ENCODE measurements around the gene MATN3. TPM values are rescaled to one million over a fixed set of nuclear protein-coding genes. Genes with fewer than 3 reads are reported as not detected.

The MATN3 gene
- total and polyA plus RNA-seq, 2 donors from 2014 or later = 2.3 to 5.0 TPM

GRCh38 chr2:20060106-20060505 is 47.6 kb upstream of the MATN3 start:
- TF ChIP-seq, protein P1, sequence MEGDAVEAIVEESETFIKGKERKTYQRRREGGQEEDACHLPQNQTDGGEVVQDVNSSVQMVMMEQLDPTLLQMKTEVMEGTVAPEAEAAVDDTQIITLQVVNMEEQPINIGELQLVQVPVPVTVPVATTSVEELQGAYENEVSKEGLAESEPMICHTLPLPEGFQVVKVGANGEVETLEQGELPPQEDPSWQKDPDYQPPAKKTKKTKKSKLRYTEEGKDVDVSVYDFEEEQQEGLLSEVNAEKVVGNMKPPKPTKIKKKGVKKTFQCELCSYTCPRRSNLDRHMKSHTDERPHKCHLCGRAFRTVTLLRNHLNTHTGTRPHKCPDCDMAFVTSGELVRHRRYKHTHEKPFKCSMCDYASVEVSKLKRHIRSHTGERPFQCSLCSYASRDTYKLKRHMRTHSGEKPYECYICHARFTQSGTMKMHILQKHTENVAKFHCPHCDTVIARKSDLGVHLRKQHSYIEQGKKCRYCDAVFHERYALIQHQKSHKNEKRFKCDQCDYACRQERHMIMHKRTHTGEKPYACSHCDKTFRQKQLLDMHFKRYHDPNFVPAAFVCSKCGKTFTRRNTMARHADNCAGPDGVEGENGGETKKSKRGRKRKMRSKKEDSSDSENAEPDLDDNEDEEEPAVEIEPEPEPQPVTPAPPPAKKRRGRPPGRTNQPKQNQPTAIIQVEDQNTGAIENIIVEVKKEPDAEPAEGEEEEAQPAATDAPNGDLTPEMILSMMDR (IDR thresholded peaks at IDR 0.05; ENCODE audit: borderline replicate concordance, extremely low read depth, insufficient read depth) = no peak
- Histone ChIP-seq H3K9me3 (ENCODE audit: control insufficient read depth in 2 of 3, insufficient read depth in 1 of 3, low read length in 3 of 3) (no peaks in the 10 kb centered on the region), H3K4me3 (ENCODE audit: low read length in 3 of 3) (no peak overlapping the region), H3K27ac (ENCODE audit: low read depth in 2 of 2, low read length in 2 of 2) (no peak overlapping the region), H3K27me3 (ENCODE audit: control insufficient read depth, insufficient read depth, low read length) (no peaks in the 10 kb centered on the region), H3K36me3 (ENCODE audit: control insufficient read depth in 2 of 3, insufficient read depth in 3 of 3, low read length in 3 of 3) (no peaks in the 10 kb centered on the region), H3K9ac (ENCODE audit: low read length in 3 of 3) (no peak overlapping the region), H3K4me1 (ENCODE audit: control insufficient read depth in 2 of 3, insufficient read depth in 2 of 3, low read depth in 1 of 3, low read length in 3 of 3) (no peaks in the 10 kb centered on the region)
- FAIRE-seq (no peak), DNase-seq (no peak)
- intact Hi-C loops (cut with DNase I) = no loop called here

GRCh38 chr2:20057268-20057667 is 44.8 kb upstream of the MATN3 start:
- no peak for DNase-seq
- TF ChIP-seq, protein P1 (IDR thresholded peaks at IDR 0.05; ENCODE audit: borderline replicate concordance, extremely low read depth, insufficient read depth) = no peak
- Histone ChIP-seq H3K36me3 (ENCODE audit: control insufficient read depth in 2 of 3, insufficient read depth in 3 of 3, low read length in 3 of 3) (no peaks in the 10 kb centered on the region), H3K4me3 (ENCODE audit: low read length in 3 of 3) (no peak overlapping the region), H3K9ac (ENCODE audit: low read length in 3 of 3) (no peak overlapping the region), H3K4me1 (ENCODE audit: control insufficient read depth in 2 of 3, insufficient read depth in 2 of 3, low read depth in 1 of 3, low read length in 3 of 3) (peaks cover 0 to 4% (median 0%) of the 10 kb centered on the region in 3 donors), H3K27me3 (ENCODE audit: control insufficient read depth, insufficient read depth, low read length) (no peaks in the 10 kb centered on the region), H3K27ac (ENCODE audit: low read depth in 2 of 2, low read length in 2 of 2) (no peak overlapping the region), H3K9me3 (ENCODE audit: control insufficient read depth in 2 of 3, insufficient read depth in 1 of 3, low read length in 3 of 3) (no peaks in the 10 kb centered on the region)
- FAIRE-seq = no peak
- intact Hi-C loops (cut with DNase I) = no loop called here

DNA sequence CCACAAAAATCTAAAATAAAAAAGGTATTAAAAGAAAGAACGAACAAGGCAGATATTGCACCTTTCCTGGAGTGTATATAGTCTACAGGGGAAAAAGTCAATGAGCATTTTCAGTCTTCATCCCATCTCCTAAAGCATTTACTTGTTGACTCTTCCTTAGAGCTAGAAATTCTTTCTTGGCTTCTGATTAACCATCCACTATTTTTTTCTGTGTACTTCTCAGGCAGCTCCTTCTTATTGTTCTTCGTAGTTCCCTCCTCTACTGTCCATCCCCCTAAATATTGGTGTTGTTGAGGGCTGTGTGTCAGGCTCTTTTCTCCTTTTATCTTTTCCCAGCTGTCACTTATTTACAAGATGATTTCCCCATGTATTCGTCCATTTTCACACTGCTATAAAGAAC is 42.5 kb upstream of the MATN3 start:
- Histone ChIP-seq H3K9ac (ENCODE audit: low read length in 3 of 3) (no peak overlapping the region), H3K4me3 (ENCODE audit: low read length in 3 of 3) (no peak overlapping the region), H3K4me1 (ENCODE audit: control insufficient read depth in 2 of 3, insufficient read depth in 2 of 3, low read depth in 1 of 3, low read length in 3 of 3) (peaks cover 0 to 4% (median 0%) of the 10 kb centered on the region in 3 donors), H3K36me3 (ENCODE audit: control insufficient read depth in 2 of 3, insufficient read depth in 3 of 3, low read length in 3 of 3) (no peaks in the 10 kb centered on the region), H3K27ac (ENCODE audit: low read depth in 2 of 2, low read length in 2 of 2) (no peak overlapping the region), H3K9me3 (ENCODE audit: control insufficient read depth in 2 of 3, insufficient read depth in 1 of 3, low read length in 3 of 3) (no peaks in the 10 kb centered on the region), H3K27me3 (ENCODE audit: control insufficient read depth, insufficient read depth, low read length) (no peaks in the 10 kb centered on the region)
- intact Hi-C loops (cut with DNase I) = no loop called here
- DNase-seq (no peak), FAIRE-seq (no peak)
- TF ChIP-seq, protein P1 (IDR thresholded peaks at IDR 0.05; ENCODE audit: borderline replicate concordance, extremely low read depth, insufficient read depth) = no peak

GRCh38 chr2:20054119-20054518 is 41.7 kb upstream of the MATN3 start:
- no peak overlapping the region for H3K9ac ChIP-seq (ENCODE audit: low read length in 3 of 3)
- intact Hi-C loops (cut with DNase I) = no loop called here
- no peak for DNase-seq
- no peak for FAIRE-seq
- no peaks in the 10 kb centered on the region for H3K9me3 ChIP-seq (ENCODE audit: control insufficient read depth in 2 of 3, insufficient read depth in 1 of 3, low read length in 3 of 3)
- TF ChIP-seq, protein P1 (IDR thresholded peaks at IDR 0.05; ENCODE audit: borderline replicate concordance, extremely low read depth, insufficient read depth) = no peak
- no peaks in the 10 kb centered on the region for H3K27me3 ChIP-seq (ENCODE audit: control insufficient read depth, insufficient read depth, low read length)
- H3K27ac ChIP-seq (ENCODE audit: low read depth in 2 of 2, low read length in 2 of 2) = no peak overlapping the region
- no peak overlapping the region for H3K4me3 ChIP-seq (ENCODE audit: low read length in 3 of 3)
- no peaks in the 10 kb centered on the region for H3K36me3 ChIP-seq (ENCODE audit: control insufficient read depth in 2 of 3, insufficient read depth in 3 of 3, low read length in 3 of 3)
- H3K4me1 ChIP-seq (ENCODE audit: control insufficient read depth in 2 of 3, insufficient read depth in 2 of 3, low read depth in 1 of 3, low read length in 3 of 3) = peaks cover 0 to 4% (median under 1%) of the 10 kb centered on the region in 3 donors

All from kidney (tissue), 14 donors.